GM18517 (cell line): ENCODE results near the gene RILPL2.
"Not testable (repeated sequence)": the region's sequence is repeated elsewhere in the genome, so short reads cannot be mapped to it uniquely, and the experiment has no call there.

Experiments
- ATAC-seq: cut with Tn5 transposase; IDR thresholded peaks from one replicate; pipeline ENCODE4 v1.9.1; 2021; ENCODE audit warnings: mild to moderate bottlenecking, moderate library complexity; ENCODE audit not compliant: unreplicated experiment

The RILPL2 gene

DNA sequence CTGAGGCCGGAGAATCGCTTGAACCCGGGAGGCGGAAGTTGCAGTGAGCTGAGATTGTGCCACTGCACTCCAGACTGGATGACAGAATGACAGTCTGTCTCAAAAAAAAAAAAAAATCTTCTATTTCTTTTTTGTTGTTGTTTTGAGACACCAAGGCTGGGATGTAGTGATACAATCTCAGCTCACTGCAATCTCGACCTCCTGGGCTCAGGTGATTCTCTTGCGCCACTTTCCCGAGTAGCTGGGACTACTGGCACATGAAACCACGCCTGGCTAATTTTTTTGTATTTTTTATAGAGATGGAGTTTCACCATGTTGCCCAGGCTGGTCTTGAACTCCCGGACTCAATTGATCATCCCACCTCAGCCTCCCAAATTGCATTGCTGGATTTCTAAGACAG, 14.2 kb upstream of the RILPL2 start:
- ATAC-seq, result no peak

DNA sequence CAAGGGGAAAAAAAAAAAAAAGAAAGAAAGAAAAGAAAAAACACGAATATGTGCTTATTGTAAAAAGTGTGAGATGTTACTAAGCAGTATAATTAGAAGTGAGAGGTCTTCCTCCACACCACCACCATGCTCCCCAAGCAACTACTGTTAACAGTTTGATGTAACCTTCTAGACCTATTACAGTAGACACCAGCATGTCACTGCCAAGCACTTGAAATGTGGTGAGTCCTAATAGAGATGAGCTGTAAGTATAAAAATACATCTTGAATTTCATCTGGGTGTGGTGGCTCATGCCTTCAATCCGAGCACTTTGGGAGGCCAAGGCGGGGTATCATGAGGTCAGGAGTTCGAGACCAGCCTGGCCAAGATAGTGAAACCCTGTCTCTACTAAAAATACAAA, 13.4 kb upstream of the RILPL2 start:
- no peak for ATAC-seq

DNA sequence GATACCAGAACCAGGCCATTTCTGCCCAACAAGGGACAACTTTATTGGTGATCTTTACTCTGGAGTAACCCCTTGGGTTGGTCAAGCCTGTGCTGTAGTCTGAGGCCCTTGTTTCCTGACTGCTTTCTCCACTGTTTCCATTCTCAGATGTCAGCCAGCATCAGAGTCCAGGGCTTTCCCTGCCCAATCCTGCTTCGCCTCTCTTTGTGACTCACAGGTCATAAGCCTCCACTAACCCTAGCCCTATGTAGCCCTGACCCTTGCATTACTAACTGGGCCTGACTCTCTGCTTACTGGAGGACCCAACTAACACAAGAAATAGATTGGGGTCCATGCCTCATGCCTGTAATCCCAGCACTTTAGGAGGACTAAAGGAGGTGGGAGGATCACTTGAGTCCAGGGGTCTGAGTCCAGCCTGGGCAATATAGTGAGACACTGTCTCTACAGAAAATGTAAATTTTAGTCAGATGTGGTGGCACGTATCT, 12.8 kb upstream of the RILPL2 start:
- ATAC-seq, result no peak

DNA sequence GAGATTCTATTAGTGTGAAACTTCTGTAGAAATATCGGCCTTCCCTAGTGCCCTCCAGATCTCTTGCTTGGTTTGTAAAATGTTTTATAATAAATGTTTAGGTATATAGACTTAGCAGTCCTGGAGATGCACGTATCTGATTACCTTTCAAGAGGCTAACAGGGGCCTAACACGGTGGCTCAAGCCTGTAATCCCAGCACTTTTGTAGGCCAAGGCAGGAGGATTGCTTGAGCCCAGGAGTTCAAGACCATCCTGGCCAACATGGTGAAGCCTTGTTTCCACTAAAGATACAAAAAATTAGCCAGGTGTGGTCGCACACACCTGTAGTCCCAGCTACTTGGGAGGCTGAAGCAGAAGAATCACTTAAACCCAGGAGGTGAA, 9.8 kb upstream of the RILPL2 start:
- ATAC-seq, result no peak

DNA sequence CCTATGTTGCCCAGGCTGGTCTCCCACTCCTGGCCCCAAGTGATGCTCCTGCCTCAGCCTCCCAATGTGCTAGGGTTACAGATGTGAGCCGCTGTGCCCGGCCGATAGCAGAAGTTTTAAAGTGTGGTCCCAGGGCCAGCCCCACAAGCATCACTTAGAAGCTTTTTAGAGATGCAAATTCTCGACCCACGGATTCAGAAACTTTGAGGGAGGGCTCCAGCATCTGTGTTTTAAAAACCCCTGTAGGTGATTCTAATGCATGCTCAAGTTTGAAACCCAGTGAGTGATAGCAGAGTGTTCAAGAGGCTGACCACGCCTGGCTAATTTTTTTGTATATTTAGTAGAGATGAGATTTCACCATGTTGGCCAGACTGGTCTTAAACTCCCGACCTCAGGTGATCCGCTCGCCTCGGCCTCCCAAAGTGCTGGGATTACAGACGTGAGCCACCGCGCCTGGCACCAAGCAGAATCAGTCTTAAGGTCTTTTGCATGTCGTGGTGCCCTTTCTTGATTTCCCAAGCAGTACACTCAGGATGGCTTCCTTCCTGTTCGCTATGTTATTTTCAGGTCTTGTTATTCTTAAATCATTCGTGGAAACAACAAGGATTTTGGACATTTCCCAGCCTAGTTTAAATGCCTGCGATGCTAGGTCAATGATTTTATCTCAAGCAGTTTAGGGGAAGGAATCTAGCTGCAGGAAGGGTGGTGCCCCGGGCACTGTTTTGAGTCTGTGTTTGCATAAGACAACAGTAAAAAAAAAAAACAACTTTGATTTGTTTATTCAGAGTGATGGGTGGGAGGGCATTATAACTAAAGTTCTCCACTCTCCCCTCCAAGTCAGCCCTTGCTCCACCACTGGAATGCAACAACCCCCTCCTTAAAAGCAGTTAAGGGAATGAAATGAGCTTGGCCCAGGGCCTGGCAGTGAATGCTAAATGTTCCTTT, 9.2 kb upstream of the RILPL2 start:
- ATAC-seq, result no peak

DNA sequence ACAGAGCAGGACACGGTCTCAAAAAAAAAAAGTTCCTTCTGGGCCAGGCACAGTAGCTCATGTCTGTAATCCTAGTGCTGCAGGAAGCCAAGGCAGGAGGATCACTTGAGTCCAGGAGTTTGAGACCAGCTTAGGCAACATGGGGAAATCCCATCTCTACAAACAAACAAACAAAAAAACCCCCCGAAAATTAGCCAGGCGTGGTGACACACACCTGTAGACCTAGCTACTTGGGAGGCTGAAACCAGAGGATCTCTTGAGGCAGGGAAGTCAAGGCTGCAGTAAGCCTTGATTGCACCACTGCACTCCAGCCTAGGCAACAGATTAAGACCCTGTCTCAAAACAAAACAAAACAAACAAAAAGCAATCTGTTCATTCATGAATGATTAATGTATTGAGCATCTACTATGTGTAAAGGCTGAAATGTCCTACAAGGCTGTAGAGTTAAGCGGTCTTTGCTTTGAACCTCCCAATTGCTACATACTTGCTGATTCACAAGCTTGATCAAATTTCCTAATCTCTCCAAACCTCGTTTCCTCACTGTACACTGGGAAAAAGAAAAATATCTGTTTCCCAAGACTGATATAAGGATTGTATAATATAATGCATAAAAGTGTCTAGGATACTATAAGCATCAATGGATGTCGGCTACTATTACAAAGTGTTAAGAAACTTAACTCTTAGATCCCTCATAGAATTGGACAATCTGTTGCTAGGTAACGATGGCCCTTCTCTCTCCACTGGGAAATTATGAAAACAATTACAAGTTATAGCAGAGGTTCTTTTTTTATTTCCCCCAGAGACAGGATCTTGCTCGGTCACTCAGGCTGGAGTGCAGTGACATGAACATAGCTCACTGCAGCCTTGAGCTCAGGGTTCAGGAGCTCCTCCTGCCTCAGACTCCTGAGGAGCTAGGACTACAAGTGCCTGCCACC, 7.9 kb upstream of the RILPL2 start:
- no peak for ATAC-seq

DNA sequence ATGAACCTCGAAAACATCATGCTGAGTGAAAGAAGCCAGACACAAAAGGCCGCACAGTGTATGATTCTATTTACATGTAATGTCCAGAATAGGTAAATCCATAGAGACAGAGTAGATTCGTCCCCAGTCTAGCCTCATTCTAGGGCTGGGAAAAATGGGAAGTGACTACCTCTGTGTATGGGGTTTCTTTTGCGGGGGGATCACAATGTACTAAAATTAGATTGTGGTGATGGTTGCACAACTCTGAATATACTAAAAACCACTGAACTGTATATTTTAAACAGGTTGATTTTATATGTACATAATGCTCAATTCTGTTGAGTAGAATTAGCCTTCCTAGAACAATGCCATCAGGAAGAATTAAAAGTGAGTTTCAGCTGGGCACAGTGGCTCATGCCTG, 6.3 kb upstream of the RILPL2 start:
- no peak for ATAC-seq

DNA sequence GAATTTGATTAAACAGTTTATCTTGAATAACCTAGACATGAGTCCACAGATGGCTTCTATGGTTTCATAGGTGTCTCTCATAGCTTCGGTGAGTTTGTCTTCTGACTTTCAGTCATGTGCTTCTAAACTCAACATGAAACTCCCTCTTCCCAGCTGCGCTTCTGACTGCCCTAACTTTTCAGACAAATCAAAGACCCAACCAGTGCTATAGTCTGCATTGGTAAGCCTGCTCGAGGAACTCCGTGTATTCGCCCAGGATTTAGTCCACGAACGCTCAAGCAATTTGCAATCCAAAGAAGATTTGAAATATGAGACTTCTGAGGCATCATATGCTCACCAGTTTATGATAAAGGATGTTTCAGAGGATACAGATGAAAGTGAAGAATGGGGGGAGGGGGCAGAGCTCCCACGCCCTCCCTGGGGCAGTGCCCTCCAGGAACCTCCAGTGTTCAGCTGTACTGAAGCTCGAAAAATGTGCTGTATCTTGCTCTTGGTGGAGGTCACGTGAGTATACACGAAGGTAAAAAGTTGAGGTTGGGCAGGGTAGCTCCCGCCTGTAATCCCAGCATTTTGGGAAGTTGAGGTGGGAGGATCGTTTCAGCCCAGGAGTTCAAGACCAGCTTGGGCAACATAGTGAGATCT, 5.2 kb upstream of the RILPL2 start:
- ATAC-seq, result peak; percentile 40

DNA sequence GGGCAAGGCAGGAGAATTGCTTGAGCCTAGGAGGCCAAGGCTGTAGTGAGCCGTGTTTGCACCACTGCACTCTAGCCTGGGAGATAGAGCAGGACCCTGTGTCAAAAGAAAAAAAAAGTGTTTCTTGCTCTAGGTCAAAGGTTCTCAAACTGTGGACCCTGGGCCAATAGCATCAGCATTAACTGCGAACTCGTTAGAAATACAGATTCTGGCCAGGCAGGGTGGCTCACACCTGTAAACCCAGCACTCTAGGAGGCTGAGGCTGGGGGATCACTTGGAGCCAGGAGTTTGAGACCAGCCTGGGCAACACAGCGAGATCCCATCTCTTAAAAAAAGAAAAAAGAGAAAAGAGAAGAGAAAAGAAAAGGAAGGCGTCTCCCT, 858 bp downstream of the RILPL2 start:
- ATAC-seq, result no peak

DNA sequence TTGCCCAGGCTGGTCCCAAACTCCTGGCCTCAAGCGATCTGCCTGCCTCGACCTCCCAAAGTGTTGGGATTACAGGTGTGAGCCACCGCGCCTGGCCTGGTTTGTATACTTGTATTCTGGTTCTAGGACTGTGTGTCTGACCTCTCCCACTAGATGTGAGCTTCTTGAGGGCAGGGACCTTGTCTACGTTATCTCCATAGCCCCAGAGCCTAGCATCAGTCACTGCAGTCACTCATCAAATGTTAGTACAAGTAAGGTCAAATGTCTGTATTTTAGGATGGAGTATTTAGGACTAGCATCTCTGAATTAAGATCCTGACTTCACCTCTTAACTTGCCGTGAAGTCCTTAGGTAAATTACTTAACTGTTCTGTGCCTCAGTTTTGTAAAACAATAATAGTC, 2.9 kb downstream of the RILPL2 start:
- no peak for ATAC-seq

DNA sequence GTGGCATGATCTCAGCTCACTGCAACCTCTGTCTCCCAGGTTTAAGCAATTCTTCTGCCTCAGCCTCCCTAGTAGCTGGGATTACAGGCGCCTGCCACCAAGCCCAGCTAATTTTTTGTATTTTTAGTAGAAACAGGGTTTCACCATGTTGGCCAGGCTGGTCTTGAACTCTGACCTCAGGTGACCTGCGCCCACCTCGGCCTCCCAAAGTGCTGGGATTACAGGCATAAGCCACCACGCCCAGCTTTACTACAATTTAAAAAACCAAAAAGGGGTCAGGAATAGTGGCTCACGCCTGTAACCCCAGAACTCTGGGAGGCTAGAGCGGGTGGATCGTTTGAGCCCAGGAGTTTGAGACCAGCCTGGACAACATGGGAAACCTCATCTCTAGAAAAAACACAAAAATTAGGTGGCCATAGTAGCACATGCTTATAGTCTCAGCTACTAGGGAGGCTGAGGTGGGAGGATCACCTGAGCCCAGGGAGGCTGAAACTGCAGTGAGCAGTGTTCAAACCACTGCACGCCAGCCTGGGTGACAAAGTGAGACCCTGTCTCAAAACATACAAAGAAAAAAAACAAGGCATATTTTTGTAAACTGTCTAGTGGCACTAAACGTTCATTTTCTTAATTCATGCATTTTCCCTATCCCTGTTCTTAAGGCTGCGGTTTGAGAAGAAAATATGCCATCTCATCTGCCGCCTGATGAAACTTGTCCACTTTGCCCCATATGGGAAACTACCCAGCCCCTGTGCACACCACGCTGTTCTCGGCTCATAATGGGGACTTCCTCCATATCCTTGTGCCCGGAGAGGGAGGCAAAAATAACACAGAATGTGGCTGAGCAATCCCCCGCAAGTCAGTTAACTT, 4.3 kb downstream of the RILPL2 start:
- not testable (repeated sequence) for ATAC-seq

DNA sequence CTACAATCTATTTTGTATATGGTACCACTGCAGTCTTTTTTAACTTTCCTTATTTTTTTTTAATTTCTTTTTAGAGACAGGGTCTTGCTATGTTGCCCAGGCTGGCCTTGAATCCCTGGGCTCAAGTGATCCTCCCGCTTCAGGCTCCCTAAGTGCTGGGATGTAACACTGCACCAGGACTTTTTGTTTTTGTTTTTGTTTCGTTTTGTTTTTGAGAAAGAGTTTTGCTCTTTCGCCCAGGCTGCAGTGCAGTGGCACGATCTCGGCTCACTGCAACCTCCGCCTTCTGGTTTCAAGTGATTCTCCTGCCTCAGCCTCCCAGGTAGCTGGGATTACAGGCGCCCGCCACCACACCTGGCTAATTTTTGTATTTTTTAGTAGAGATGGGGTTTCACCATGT, 7.4 kb downstream of the RILPL2 start:
- not testable (repeated sequence) for ATAC-seq

DNA sequence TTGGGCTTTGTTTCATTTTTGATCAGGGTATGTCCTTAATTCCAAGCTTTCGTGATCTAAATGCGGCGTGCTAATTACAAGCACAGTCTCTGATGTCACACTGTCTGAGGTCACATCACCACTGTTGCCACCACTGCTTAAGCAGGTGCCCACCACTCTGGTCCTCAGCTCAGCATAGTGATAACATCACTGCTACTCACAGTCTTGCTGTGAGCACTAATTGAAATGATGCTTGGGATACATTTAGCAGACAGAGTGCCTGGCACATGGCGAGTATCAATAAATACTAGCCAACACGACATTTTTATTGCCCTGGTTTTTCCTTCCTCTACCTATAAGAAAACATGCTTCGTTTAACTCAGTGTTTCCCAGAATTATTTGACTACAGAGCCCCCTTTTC, 7.9 kb downstream of the RILPL2 start:
- no peak for ATAC-seq

DNA sequence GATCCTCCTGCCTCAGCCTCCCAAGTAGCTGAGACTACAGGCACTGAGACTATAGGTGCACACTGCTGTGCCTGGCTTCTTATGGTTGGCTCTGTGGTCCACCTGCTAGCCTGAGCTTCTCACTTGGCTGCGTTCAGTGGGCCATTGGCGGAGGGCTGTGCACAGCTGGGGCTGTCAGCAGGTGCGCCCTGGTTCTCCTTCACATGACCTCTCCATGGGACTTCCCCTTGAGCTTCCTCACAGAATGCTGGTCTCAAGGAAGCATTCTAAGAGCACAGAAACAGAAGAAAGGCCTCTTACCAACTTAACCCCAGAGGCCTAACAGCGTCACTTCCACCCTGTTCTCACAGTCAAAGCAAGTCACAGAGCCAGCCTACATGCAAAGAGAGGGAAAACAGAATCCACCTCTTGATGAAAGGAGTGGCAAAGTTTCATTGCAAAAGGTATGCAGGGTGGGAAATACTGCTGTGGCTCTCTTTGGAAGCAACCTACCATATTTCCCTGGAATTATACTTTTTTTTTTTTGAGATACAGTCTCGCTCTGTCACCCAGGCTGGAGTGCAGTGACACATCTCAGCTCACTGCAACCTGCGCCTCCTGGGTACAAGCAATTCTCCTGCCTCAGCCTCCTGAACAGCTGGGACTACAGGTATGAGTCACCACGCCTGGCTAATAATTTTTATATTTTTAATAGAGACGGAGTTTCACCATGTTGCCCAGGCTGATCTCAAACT, 9.3 kb downstream of the RILPL2 start:
- peak; percentile 89 for ATAC-seq

DNA sequence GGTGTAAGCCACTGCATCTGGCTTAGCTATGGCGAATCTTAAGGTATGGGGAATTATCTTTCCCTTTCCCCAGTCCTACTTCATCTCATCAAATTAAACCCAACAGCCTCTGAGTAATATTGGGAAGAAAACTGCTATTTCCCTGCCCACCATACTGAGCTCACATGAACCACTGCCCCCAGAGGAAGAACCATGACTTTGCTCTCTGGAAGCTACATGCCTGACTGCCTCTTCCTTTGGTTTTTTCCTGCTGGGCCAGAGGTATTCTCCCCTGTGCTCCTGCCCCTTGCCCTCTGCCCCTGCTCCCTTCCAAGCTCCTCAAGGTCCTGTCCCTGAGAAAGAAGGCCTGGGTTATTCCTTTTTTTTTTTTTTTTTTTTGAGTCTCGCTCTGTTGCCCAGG, 15.2 kb downstream of the RILPL2 start:
- ATAC-seq, result no peak

DNA sequence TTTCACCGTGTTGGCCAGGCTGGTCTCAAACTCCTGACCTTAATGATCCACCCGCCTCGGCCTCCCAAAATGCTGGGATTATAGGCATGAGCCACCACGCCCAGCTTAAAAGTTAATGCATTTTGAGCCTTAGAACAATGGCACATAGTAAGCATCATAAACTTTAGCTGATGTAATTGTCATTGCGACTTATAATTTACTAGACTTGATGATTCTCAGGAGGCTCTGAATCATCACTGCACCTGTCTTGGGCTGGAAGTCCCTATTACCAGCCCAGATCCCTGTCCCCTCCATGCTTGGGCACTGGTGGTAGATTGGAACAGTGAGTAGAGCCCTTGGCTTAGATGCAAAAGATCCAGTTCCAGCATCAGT, 26.5 kb downstream of the RILPL2 start:
- no peak for ATAC-seq

DNA sequence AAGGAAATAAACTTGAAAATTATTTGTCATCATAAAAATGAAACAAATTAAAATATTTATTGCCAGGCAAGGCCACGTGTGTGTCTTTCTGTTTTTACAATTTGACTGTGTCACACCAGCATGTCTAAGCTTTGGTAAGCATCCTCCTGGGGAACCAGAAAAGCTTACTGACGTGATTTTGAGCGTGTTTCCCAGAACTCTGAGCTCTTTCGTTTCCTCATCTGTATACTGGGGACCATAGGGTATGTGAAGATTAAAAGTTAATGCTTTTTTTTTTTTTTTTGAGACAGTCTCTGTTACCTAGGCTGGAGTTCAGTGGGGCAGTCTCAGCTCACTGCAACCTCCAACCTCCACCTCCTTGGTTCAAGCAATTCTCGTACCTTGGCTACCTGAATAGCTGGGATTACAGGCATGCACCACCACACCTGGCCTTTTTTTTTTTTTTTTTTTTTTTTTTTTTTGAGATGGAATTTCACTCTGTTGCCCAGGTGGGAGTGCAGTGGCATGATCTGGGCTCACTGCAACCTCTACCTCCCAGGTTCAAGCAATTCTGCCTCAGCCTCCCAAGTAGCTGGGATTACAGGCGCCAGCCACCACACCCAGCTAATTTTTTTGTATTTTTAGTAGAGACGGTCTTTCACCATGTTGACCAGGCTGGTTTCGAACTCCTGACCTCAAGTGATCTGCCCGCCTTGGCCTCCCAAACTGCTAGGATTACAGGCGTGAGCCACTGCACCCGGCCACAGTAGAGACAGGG, 27.0 kb downstream of the RILPL2 start:
- not testable (repeated sequence) for ATAC-seq

DNA sequence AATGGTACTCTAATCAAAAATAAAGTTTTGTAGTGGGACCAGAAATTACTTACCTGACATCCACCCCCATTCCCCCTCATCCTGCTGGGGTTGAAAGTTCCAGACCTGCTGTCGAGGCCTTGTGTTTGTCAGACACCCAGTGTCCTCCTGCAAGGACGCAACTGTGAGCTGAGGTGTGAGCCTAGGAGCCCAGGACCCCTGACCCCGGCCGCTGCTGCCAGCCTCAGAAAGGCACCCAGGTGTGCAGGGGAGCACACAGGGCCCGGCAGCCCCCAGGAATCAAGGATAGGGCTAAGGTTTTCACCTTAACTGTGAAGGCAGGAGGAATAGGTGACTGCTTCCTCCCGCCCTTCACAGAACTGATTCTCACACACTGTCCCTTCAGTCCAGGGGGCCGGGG, 27.9 kb downstream of the RILPL2 start:
- ATAC-seq, result not testable (repeated sequence)

DNA sequence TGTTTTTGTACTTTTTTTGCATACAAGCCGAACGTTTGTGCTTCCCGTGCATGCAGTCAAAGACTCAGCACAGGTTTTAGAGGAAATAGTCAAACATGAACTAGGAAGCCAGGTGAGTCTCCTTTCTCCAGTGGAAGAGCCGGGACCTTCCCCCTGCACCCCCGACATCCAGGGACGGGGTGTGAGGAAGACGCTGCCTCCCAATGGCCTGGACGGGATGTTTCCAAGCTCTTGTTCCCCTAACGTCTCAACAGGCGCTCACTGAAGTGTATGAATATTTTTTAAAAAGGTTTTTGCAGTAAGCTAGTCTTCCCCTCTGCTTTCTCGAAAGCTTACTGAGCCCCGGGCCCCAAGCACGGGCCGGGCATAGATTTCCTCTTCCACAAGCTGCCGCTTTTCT, 28.6 kb downstream of the RILPL2 start:
- not testable (repeated sequence) for ATAC-seq
